Dermis microvascular lymphatic vessel endothelial cell (primary cell): Measurements from ENCODE around the gene CD320. TPM values are rescaled to one million over a fixed set of nuclear protein-coding genes. Genes with fewer than 3 reads are reported as not detected.
"Not testable (repeated sequence)": the region's sequence is repeated elsewhere in the genome, so short reads cannot be mapped to it uniquely, and the experiment has no call there.

Experiments
- DNase-seq, 2 donors: peaks; one replicate each; pipeline versions ENCODE4 v3.0.0 to v3.0.0-alpha.2; 2010; ENCODE audit warnings: low read depth in 2 of 2
- total RNA-seq: library from RNA; depleted of rRNA; stranded (reverse); fragments of >200 nt; gene quantifications from 2 replicates; pipeline ENCODE4 v1.2.1, GENCODE V29; 2014

Gene CD320
- total RNA-seq, 1 donor from 2014 or later = 25.7 TPM

DNA sequence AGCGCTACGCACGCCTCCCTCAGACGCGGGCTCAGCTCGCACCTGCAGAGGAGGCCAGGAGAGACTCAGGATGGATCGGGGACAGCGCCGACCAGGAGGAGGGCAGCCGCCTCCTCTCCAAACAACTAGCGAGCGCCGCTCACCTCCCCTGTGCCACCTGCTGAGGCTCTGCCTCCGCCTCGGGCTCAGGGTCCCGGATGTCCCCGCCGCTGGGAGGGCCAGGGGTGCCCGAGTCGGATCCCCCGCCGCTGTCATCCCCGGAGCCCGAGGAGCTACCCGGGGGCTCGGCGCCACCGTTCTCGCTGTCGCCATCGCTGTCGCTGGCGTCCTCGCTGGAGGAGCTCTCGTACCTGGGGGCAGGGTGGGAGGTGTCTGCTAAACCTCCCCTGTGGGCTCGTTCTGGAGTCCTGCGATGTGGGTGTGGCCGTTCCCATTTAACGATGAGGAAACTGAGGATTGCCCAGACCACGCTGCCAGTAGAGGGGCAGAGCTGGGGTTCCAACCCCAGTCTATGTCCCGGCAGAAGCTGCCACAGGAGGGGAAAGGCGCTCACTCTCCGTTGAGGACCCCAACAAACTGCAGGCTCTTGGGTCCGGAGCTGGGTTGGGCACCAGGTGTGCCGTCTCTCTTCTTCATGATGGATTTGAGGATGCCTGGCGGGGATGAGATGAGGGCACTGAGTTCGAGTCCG lies 25.8 kb upstream of the CD320 start:
- DNase-seq = no peak

DNA sequence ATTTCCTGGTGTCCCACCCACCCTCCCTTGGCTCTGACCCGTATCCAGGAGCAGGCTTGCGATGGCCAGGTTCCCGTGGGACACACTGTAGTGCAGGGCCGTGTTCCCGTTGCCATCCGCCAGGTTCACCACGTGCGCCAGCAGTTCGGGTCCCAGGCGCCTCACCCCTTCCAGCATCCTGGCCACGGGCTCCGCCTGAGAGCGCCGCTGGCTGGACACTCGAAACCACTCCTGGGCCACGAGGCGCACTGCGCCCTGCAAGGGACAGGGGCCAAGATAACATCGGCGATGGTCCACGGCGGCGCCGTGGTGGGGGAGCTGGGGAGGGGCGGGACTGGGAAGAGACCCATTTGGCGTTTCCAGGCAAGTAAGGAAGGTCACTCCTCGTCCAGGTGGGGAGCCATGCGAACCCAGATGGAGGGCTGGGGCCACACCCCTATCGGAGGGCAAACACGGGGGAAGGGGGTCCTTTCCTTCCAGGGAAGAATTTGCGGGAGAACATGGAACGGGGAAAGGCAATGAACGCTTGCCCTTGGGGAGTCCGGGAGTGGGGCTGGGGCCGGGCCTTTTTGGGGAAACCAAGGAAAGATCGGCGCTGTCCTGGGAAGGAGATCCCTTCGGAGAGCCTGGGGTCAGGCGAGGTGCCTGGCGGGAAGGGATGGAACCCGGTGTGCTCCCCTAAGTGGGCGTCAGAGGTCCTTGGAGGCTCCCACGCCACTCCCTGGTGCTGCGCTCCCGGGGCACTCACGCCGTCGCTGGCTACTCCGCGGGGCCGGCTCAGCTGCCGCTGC lies 25.0 kb upstream of the CD320 start:
- no peak for DNase-seq

- no peak for DNase-seq
These were observed 23.2 kb upstream of the CD320 start for GRCh38 chr19:8331263-8331845.

GRCh38 chr19:8329996-8330395 lies 21.8 kb upstream of the CD320 start:
- DNase-seq = no peak

- DNase-seq = no peak
These were observed 17.3 kb upstream of the CD320 start for GRCh38 chr19:8325454-8325853.

- DNase-seq = peak; percentile 68 to 81
These were observed 16.3 kb upstream of the CD320 start for GRCh38 chr19:8324186-8325050.

GRCh38 chr19:8323781-8324185 lies 15.6 kb upstream of the CD320 start:
- DNase-seq = peak; percentile 48 to 57

GRCh38 chr19:8322638-8322997 lies 14.5 kb upstream of the CD320 start:
- no peak for DNase-seq

DNA sequence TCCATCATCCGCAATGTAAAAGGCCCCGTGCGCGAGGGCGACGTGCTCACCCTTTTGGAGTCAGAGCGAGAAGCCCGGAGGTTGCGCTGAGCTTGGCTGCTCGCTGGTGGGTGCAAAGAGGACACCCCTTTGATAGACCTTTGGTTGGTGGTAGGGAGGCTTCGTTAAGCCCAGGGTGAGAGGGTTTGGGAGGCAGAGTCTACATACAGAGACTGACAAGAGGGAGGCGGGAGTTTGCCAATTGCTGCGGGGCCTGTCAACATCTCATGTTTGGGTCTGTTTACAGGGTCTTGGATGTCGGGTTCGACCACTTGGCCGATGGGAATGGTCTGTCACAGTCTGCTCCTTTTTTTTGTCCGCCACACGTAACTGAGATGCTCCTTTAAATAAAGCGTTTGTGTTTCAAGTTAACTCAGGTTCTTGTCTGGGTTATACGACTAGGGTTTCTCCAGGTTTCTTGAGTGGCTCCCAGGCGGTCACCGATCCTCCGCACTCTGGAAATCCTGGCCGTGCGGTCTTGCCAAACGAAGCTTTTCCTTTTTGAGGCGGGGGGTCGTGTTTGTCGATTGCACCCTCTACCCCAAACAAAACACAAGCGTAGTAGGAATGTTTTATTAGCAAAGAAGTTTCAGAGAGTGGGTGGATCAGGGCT lies 14.0 kb upstream of the CD320 start:
- DNase-seq = no peak

DNA sequence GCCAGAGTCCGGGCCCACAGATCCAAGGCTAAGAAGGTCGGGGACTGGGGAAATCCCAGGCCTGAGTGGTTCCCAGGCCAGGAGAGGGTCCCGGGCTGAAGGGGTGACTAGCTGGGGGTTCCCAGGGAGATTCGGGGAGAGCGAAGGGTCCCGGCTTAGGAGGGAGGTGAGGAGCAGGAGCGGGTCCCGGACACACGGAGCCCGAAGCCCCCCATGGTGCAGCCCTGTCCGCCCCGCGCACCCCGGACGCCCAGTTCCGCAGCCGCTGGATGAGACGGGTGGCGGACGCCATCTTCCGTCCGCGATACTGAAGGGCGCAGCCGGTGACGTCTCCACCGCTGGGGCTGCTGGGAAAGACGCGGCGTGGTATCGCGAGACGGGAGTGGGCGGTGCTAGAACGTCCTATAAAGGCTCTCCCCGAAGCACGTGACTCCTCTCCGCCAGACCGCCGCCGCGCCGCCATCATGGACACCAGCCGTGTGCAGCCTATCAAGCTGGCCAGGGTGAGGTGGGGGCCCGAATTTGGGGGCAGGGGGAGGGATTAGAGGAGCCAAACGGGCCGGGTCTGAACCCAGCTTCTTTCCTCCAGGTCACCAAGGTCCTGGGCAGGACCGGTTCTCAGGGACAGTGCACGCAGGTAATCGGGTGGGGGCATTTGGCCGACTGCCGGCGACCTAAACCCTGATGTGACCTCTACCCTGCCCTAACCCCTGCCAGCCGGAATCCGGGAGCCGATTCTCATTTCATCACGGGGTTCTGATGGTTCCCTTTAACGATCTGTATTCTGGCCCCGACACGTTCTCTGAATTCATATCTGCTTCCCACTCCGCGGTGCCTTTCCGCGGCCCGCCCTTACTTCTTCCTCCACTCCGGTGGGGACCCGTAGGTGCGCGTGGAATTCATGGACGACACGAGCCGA lies 13.2 kb upstream of the CD320 start, which contains the start of the genes NDUFA7 and RPS28:
TSS of gene NDUFA7 (minus strand) at position 309 of the 919 bp plus-strand sequence. CDS start at position 292, 17 bp downstream.
TSS of gene RPS28 (plus strand) at position 430 of the 919 bp plus-strand sequence. CDS start at position 465, 35 bp downstream.
- DNase-seq = peak; percentile 92 to 96

DNA sequence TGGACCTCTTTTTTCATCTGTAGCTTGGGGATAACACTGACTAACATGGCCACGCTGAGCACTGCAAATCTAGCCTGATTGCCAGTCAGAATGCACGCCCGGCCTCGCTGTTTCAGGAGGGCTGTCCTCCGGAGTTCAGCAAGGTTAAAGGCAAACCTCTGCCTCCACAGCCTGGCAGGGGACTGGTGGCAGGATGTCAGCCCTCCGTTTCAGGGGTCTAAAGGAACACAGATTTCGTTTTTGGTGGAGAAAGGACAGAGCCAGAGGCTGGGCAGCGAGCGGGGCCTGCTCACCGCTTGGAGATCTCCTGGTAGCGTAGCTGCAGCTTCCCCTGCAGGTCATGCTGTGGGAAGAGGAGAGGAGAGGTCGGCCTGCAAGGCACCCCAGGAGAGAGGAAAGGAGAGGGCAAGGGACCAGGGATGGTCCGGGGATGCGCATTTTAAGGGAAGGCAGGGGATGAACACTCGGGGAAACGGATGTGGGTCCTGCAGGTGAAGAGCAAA lies 12.5 kb upstream of the CD320 start:
- DNase-seq = no peak

GRCh38 chr19:8319807-8320520 lies 11.8 kb upstream of the CD320 start:
- no peak for DNase-seq

- not testable (repeated sequence) for DNase-seq
These were observed 10.7 kb upstream of the CD320 start for GRCh38 chr19:8318835-8319234.

GRCh38 chr19:8316351-8317125 lies 8.4 kb upstream of the CD320 start:
- DNase-seq = no peak

- not testable (repeated sequence) for DNase-seq
These were observed 7.0 kb upstream of the CD320 start for GRCh38 chr19:8314981-8315640.

GRCh38 chr19:8311461-8312260 lies 3.5 kb upstream of the CD320 start:
- DNase-seq = peak in 1 of 2 donors; percentile 41
